GM12801 (cell line): Measurements from ENCODE around the gene AP1AR.

ENCODE experiments used
- CTCF ChIP-seq: IDR thresholded peaks from one replicate; pipeline ENCODE4 v1.5.1; 2011; ENCODE audit warnings: control low read depth; ENCODE audit not compliant: insufficient read length; ENCODE audit errors: extremely low read depth

The AP1AR gene

GRCh38 chr4:112213091-112213490, 18.5 kb upstream of the AP1AR start:
- no peak for TF ChIP-seq CTCF

DNA sequence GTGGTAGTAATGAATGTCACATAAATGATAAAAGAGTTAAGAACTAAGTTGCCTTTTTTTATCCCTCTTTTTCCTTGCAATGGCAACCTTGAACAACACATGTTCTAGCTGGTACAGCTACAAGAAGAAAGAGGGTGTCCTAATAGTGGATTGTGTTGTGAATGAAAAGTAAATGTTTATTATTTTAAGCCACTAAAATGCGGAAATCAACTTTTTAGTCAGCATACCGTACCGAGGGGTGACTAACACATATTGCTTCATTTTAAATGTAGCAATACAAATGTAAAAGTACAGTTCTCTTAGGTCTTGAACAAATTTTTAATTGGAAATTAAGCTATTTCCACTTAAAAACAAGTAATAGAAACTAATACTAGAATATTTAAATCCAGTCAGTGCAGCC, 17.7 kb upstream of the AP1AR start:
- TF ChIP-seq CTCF: no peak

- no peak for TF ChIP-seq CTCF
Measured at GRCh38 chr4:112214390-112215264, 17.0 kb upstream of the AP1AR start.

GRCh38 chr4:112219826-112220366, 11.7 kb upstream of the AP1AR start:
- TF ChIP-seq CTCF: no peak

DNA sequence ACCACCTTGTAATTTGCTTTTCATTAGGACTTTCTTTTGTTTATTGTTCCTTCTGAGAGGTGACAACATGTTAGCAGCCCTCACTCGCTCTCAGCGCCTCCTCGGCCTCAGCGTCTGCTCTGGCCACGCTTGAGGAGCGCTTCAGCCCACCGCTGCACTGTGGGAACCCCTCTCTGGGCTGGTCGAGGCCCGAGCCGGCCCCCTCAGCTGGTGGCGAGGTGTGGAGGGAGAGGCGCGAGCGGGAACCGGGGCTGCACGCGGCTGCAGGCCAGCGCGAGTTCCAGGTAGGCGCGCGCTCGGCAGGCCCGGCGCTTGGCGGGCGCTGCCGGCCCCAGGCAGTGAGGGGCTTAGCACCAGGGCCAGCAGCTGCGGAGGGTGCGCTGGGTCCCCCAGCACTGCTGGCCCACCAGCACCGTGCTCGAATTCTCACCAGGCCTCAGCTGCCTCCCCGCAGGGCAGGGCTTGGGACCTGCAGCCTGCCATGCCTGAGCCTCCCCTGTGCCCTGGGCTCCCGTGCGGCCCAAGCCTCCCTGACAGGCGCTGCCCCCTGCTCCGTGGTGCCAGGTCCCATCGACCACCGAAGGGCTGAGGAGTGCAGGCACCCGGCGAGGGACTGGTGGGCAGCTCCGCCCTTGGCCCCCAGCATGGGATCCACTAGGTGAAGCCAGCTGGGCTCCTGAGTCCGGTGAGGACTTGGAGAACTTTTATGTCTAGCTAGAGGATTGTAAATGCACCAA, 9.2 kb upstream of the AP1AR start:
- TF ChIP-seq CTCF: no peak

DNA sequence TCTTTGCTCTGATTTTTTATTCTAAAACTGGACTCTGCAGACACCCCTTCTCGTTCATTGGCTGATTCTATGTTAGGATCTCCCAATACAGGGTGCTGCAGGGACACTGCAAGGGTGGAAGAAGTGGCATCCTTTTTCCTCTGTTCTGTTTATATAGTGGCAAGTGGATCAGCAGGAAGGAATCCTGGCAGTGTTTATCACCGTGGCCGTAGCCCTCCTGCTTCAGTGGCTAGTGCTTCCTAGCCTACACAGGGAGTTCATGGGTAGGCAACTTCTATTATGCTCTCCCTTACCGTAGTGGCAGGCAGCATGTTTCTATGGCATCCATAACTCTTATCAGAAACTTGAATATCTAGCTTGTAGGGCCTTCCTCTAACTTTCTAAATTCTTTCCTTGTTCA, 6.4 kb upstream of the AP1AR start:
- TF ChIP-seq CTCF: no peak
